H1 (cell line): ENCODE measurements around the gene COL4A4. TPM values are rescaled to one million over a fixed set of nuclear protein-coding genes. Genes with fewer than 3 reads are reported as not detected.

Experiments
- CTCF ChIA-PET: fragments of 300-600 bp; sonication (Branson Sonifier 250); formaldehyde crosslinking; loops from one replicate; lab custom pipeline; 2021; ENCODE audit not compliant: partially characterized antibody; lab: Charles Lee
- POLR2A ChIA-PET: fragments of 300-600 bp; sonication (Branson Sonifier 250); formaldehyde crosslinking; loops from one replicate; lab custom pipeline; 2021; ENCODE audit warnings: inconsistent platforms; ENCODE audit not compliant: partially characterized antibody; lab: Charles Lee
- DNase-seq, 2 experiments: peaks; one replicate each; pipeline versions ENCODE4 v3.0.0 to v3.0.0-alpha.2; 2010 to 2022; ENCODE audit warnings: low spot score in 2 of 2, low read depth in 1 of 2, mixed read lengths in 1 of 2
- FAIRE-seq: peaks from 2 replicates; lab custom pipeline; 2011; peaks lifted over from hg19 to GRCh38; lab: Jason Lieb, UNC
- H2AFZ ChIP-seq: 2 replicates; pipeline ENCODE4 v1.8.1; 2012; ENCODE audit warnings: low read length, inconsistent platforms
- H2AK5ac ChIP-seq: 2 replicates; pipeline ENCODE4 v1.6.1; 2013; ENCODE audit warnings: low read depth, low read length
- H2BK120ac ChIP-seq: replicated peaks from 2 replicates; pipeline ENCODE3; 2013; ENCODE audit warnings: low read depth, low read length, inconsistent platforms
- H2BK12ac ChIP-seq: 2 replicates; pipeline ENCODE4 v1.6.1; 2013; ENCODE audit warnings: low read depth, low read length
- H2BK15ac ChIP-seq: 2 replicates; pipeline ENCODE4 v1.6.1; 2013; ENCODE audit warnings: low read length
- H2BK20ac ChIP-seq: 2 replicates; pipeline ENCODE4 v1.6.1; 2013; ENCODE audit warnings: low read length
- H2BK5ac ChIP-seq: 2 replicates; pipeline ENCODE4 v1.6.1; 2013; ENCODE audit warnings: low read depth, low read length
- H3K14ac ChIP-seq: 2 replicates; pipeline ENCODE4 v1.6.1; 2013; ENCODE audit warnings: inconsistent platforms; ENCODE audit not compliant: insufficient read length
- H3K18ac ChIP-seq: 2 replicates; pipeline ENCODE4 v1.6.1; 2013; ENCODE audit warnings: low read length; ENCODE audit errors: extremely low read depth
- H3K23ac ChIP-seq: 2 replicates; pipeline ENCODE4 v1.6.1; 2013; ENCODE audit warnings: inconsistent platforms; ENCODE audit not compliant: insufficient read length
- H3K23me2 ChIP-seq: 2 replicates; pipeline ENCODE4 v1.6.1; 2013; ENCODE audit warnings: low read depth, low read length
- H3K27ac ChIP-seq: 2 replicates; pipeline ENCODE4 v1.6.1; 2011; ENCODE audit warnings: low read depth, low read length, inconsistent platforms
- H3K27me3 ChIP-seq, 4 experiments: replicated peaks in 1 of 4; 1 replicate in 1 of 4; 2 replicates in 3 of 4; pipeline versions ENCODE4 v1.6.1 to v1.8.1; 2011 to 2013; ENCODE audit warnings: low read length in 3 of 4, mild to moderate bottlenecking in 3 of 4, inconsistent platforms in 2 of 4, mixed read lengths in 2 of 4, moderate library complexity in 1 of 4; ENCODE audit not compliant: control insufficient read depth in 3 of 4, insufficient read depth in 3 of 4; ENCODE audit errors: extremely low read depth in 1 of 4
- H3K36me3 ChIP-seq, 4 experiments: 2 replicates each; pipeline versions ENCODE4 v1.6.1 to v1.8.1; 2011 to 2013; ENCODE audit warnings: mild to moderate bottlenecking in 4 of 4, low read length in 3 of 4, moderate library complexity in 2 of 4, control low read depth in 1 of 4, inconsistent platforms in 1 of 4; ENCODE audit not compliant: insufficient read depth in 4 of 4, control insufficient read depth in 2 of 4
- H3K4ac ChIP-seq: replicated peaks from 2 replicates; pipeline ENCODE3; 2013; ENCODE audit warnings: low read length, low read depth, mixed read lengths, inconsistent platforms; ENCODE audit not compliant: insufficient read length
- H3K4me1 ChIP-seq, 4 experiments: replicated peaks in 1 of 4; 1 replicate in 1 of 4; 2 replicates in 3 of 4; pipeline versions ENCODE4 v1.6.1 to v1.8.1; 2011 to 2013; ENCODE audit warnings: low read length in 3 of 4, inconsistent platforms in 2 of 4, mixed read lengths in 1 of 4; ENCODE audit not compliant: insufficient read depth in 4 of 4, control insufficient read depth in 3 of 4
- H3K4me2 ChIP-seq, 2 experiments: 2 replicates each; pipeline versions ENCODE4 v1.6.1 to v1.8.1; 2011 to 2013; ENCODE audit warnings: low read depth in 2 of 2, low read length in 2 of 2, control low read depth in 1 of 2, inconsistent platforms in 1 of 2, mild to moderate bottlenecking in 1 of 2; ENCODE audit not compliant: insufficient read depth in 1 of 2
- H3K4me3 ChIP-seq, 4 experiments: fragments of 200-600, 300-600 bp in 1 of 4; sonication (generic), shearing (Covaris generic), sonication (Bioruptor Twin) in 1 of 4; 2 replicates each; pipeline versions ENCODE4 v1.5.1 to v1.8.1; 2011 to 2016; ENCODE audit warnings: low read length in 4 of 4, low read depth in 3 of 4, control low read depth in 2 of 4, inconsistent platforms in 2 of 4, mild to moderate bottlenecking in 2 of 4, mixed read lengths in 1 of 4, moderate library complexity in 1 of 4; ENCODE audit not compliant: insufficient read depth in 2 of 4; ENCODE audit errors: extremely low read depth in 1 of 4
- H3K56ac ChIP-seq: replicated peaks from 2 replicates; pipeline ENCODE3; 2013; ENCODE audit warnings: low read depth, mild to moderate bottlenecking, mixed read lengths, low read length, inconsistent platforms; ENCODE audit not compliant: insufficient read length
- H3K79me1 ChIP-seq: 2 replicates; pipeline ENCODE4 v1.6.1; 2013; ENCODE audit warnings: low read depth, low read length, control low read depth
- H3K79me2 ChIP-seq, 2 experiments: 2 replicates each; pipeline versions ENCODE4 v1.6.1 to v1.8.1; 2012 to 2013; ENCODE audit warnings: low read length in 2 of 2, mild to moderate bottlenecking in 2 of 2, inconsistent platforms in 1 of 2; ENCODE audit not compliant: insufficient read depth in 2 of 2, control insufficient read depth in 1 of 2
- H3K9ac ChIP-seq, 4 experiments: replicated peaks in 1 of 4; 1 replicate in 1 of 4; 2 replicates in 3 of 4; pipeline versions ENCODE4 v1.6.1 to v1.8.1; 2011 to 2013; ENCODE audit warnings: low read depth in 3 of 4, low read length in 3 of 4, control low read depth in 2 of 4, mild to moderate bottlenecking in 2 of 4, moderate library complexity in 2 of 4, inconsistent platforms in 1 of 4; ENCODE audit errors: extremely low read depth in 1 of 4
- H3K9me3 ChIP-seq, 2 experiments: 2 replicates each; pipeline versions ENCODE4 v1.6.1 to v1.8.1; 2012 to 2013; ENCODE audit warnings: mild to moderate bottlenecking in 2 of 2, moderate library complexity in 2 of 2, control low read depth in 1 of 2, inconsistent platforms in 1 of 2, low read depth in 1 of 2, low read length in 1 of 2, mixed read lengths in 1 of 2; ENCODE audit not compliant: insufficient read depth in 2 of 2
- H4K20me1 ChIP-seq, 2 experiments: replicated peaks in 1 of 2; 2 replicates each; pipeline versions ENCODE3 to v1.8.1; 2011 to 2013; ENCODE audit warnings: inconsistent platforms in 2 of 2, low read length in 2 of 2, mild to moderate bottlenecking in 1 of 2; ENCODE audit not compliant: insufficient read depth in 2 of 2, control insufficient read depth in 1 of 2
- H4K5ac ChIP-seq: 2 replicates; pipeline ENCODE4 v1.6.1; 2013; ENCODE audit warnings: low read length, low read depth, mixed read lengths, inconsistent platforms; ENCODE audit not compliant: insufficient read length
- H4K8ac ChIP-seq: 2 replicates; pipeline ENCODE4 v1.8.0; 2013; ENCODE audit warnings: mild to moderate bottlenecking, moderate library complexity, low read length, inconsistent platforms; ENCODE audit not compliant: insufficient read depth; ENCODE audit errors: extremely low read depth
- H4K91ac ChIP-seq: replicated peaks from 2 replicates; pipeline ENCODE3; 2013; ENCODE audit warnings: low read length, mixed read lengths, inconsistent platforms; ENCODE audit not compliant: insufficient read length
- BCL11A ChIP-seq, 2 experiments: IDR thresholded peaks; one replicate each; pipeline ENCODE4 v1.6.1; 2011; ENCODE audit warnings: low read depth in 2 of 2, low read length in 2 of 2, mild to moderate bottlenecking in 2 of 2
- CBX5 ChIP-seq: fragments of 300-800, 300-1000 bp; sonication (generic); IDR thresholded peaks from 2 replicates; pipeline ENCODE4 v1.7.1; 2016; ENCODE audit warnings: antibody characterized with exemption, low read length, low read depth
- CHD2 ChIP-seq: IDR thresholded peaks from 2 replicates; pipeline ENCODE4 v1.6.1; 2012; ENCODE audit warnings: low read length, improper control_type of control experiment
- EGR1 ChIP-seq: IDR thresholded peaks from 2 replicates; pipeline ENCODE4 v1.6.1; 2011; ENCODE audit warnings: low read depth, low read length, borderline replicate concordance
- FOSL1 ChIP-seq: IDR thresholded peaks from 2 replicates; pipeline ENCODE4 v1.6.1; 2011; ENCODE audit warnings: mild to moderate bottlenecking, low read depth, low read length, moderate library complexity; ENCODE audit not compliant: insufficient read depth
- HDAC2 ChIP-seq, 2 experiments: fragments of 300-600 bp in 1 of 2; sonication (generic) in 1 of 2; IDR thresholded peaks; 2 replicates each; pipeline ENCODE4 v1.6.1; 2011 to 2012; ENCODE audit warnings: low read depth in 2 of 2, low read length in 2 of 2, mild to moderate bottlenecking in 2 of 2, moderate library complexity in 2 of 2, borderline replicate concordance in 1 of 2, inconsistent platforms in 1 of 2
- KDM1A ChIP-seq: fragments of 200-600, 300-600 bp; sonication (generic); IDR thresholded peaks from 2 replicates; pipeline ENCODE4 v1.7.1; 2016; ENCODE audit warnings: mild to moderate bottlenecking, low read length, borderline replicate concordance
- POLR2AphosphoS5 ChIP-seq: IDR thresholded peaks from 2 replicates; pipeline ENCODE4 v1.6.1; 2011; ENCODE audit warnings: low read depth, low read length
- RAD21 ChIP-seq, 2 experiments: IDR thresholded peaks in 1 of 2; conservative IDR thresholded peaks in 1 of 2; 2 replicates each; pipeline ENCODE4 v1.6.1; 2011; ENCODE audit warnings: low read depth in 2 of 2, low read length in 2 of 2, improper control_type of control experiment in 1 of 2, inconsistent platforms in 1 of 2, mild to moderate bottlenecking in 1 of 2, moderate library complexity in 1 of 2
- SIN3A ChIP-seq, 2 experiments: IDR thresholded peaks in 1 of 2; conservative IDR thresholded peaks in 1 of 2; 2 replicates each; pipeline ENCODE4 v1.6.1; 2011 to 2012; ENCODE audit warnings: low read length in 2 of 2, improper control_type of control experiment in 1 of 2, low read depth in 1 of 2, mild to moderate bottlenecking in 1 of 2
- SUZ12 ChIP-seq: fragments of 200-600 bp; sonication (generic); IDR thresholded peaks from 2 replicates; pipeline ENCODE4 v1.6.1; 2012; ENCODE audit warnings: mild to moderate bottlenecking, inconsistent platforms, low read length, moderate library complexity, mixed read lengths
- TAF7 ChIP-seq: optimal IDR thresholded peaks from 2 replicates; pipeline ENCODE3; 2011; ENCODE audit warnings: low read depth, mild to moderate bottlenecking, inconsistent platforms, low read length, moderate library complexity, borderline replicate concordance
- TCF12 ChIP-seq: IDR thresholded peaks from 2 replicates; pipeline ENCODE4 v1.6.1; 2011; ENCODE audit warnings: low read depth, mild to moderate bottlenecking, low read length
- TEAD4 ChIP-seq: IDR thresholded peaks from 2 replicates; pipeline ENCODE4 v1.6.1; 2012; ENCODE audit warnings: low read depth, low read length, inconsistent platforms, mixed read lengths
- WGBS, 2 experiments: shearing (Covaris generic) in 1 of 2; methylation state at CpG; one replicate each; pipeline versions ENCODE4 v1.1.6 to v1.1.7; 2013 to 2015; ENCODE audit warnings: low lambda C conversion rate in 2 of 2, mixed read lengths in 2 of 2, inconsistent platforms in 1 of 2, low coverage in 1 of 2, missing lambda C conversion rate in 1 of 2; ENCODE audit not compliant: insufficient replicate concordance in 2 of 2, insufficient coverage in 1 of 2, insufficient read length in 1 of 2; ENCODE audit errors: extremely low coverage in 1 of 2, missing lambda C conversion rate in 1 of 2; 5-methylcytosine and 5-hydroxymethylcytosine counted together
- polyA plus RNA-seq, 7 experiments: library from polyadenylated mRNA; depleted of rRNA in 3 of 7; stranded (reverse) in 5 of 7; unstranded in 2 of 7; fragments of >200 nt in 5 of 7; fragments of 200-250 nt in 2 of 7; gene quantifications; 1 replicate in 5 of 7; 2 replicates in 1 of 7; 4 replicates in 1 of 7; pipeline versions ENCODE4 v1.2.1 to v1.2.3, GENCODE V29; 2011 to 2013; ENCODE audit warnings: missing spikeins in 2 of 7, mixed read lengths in 2 of 7
- total RNA-seq: library from RNA; stranded (reverse); fragmentation: NEBNext Ultra II Directional; extraction: Animal tissue kit (Norgen Biotek cat#: 25700); gene quantifications from 2 replicates; pipeline ENCODE4 v1.2.1, GENCODE V29; 2021

COL4A4 gene
- total and polyA plus RNA-seq, 2 of the 8 experiments (the other 6 are each of a cell fraction or from before 2014, with no cell fraction given): 0.33 to 1.7 TPM

DNA sequence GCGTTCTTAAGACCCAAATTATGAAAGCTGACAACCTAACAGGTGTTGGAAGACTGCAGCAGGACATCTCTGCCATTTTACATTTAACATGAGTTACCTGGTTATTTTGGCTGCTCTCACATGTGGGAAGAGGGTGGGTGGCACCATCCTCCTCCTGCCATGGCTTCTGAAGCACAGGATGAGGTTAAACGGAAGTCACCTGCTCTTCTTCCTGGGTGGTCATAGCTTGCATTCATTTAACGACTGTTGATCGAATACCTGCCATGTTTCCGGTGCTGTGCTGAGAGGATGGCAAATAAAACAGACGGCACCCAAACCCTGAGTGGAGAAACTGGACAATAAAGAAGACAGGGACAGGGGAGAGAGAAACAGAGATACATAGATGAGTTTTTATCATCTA lies 210.2 kb downstream of the COL4A4 start:
- no peak overlapping the region for H3K23ac ChIP-seq
- no peak overlapping the region for H3K4ac ChIP-seq
- no peak overlapping the region for H2BK12ac ChIP-seq
- H3K9ac ChIP-seq: no peak overlapping the region
- CTCF ChIA-PET: interaction anchor here (0.6 kb wide), 1 partner anchor 571 kb away, joined by 3 read pairs; no protein-coding TSS in a partner anchor
- H4K5ac ChIP-seq: no peak overlapping the region
- H3K18ac ChIP-seq: no peak overlapping the region
- H3K4me3 ChIP-seq: no peak overlapping the region
- POLR2A ChIA-PET: no interaction called here
- no peak overlapping the region for H3K4me2 ChIP-seq
- no peak for DNase-seq
- H3K4me1 ChIP-seq: no peaks in the 10 kb centered on the region
- no peak overlapping the region for H2AFZ ChIP-seq
- 97% methylated on average over 6 of the region's 6 CpGs; no CpG with 5 or more reads in 1 of the 2 experiments for WGBS, 2 experiments
- H2AK5ac ChIP-seq: no peak overlapping the region
- FAIRE-seq: no peak
- H4K91ac ChIP-seq: no peak overlapping the region
- H3K9me3 ChIP-seq: 0 out of 4 replicates have a peak, but pooled peaks cover 0 to 2% of the 10 kb centered on the region in 2 experiments
- no peaks in the 10 kb centered on the region for H3K79me2 ChIP-seq
- H3K79me1 ChIP-seq: no peaks in the 10 kb centered on the region
- no peaks in the 10 kb centered on the region for H3K27me3 ChIP-seq
- no peak overlapping the region for H2BK120ac ChIP-seq
- no peak overlapping the region for H4K8ac ChIP-seq
- no peak overlapping the region for H3K27ac ChIP-seq
- H2BK5ac ChIP-seq: no peak overlapping the region
- no peaks in the 10 kb centered on the region for H3K36me3 ChIP-seq
- no peaks in the 10 kb centered on the region for H4K20me1 ChIP-seq
- no peak overlapping the region for H2BK15ac ChIP-seq
- H3K14ac ChIP-seq: no peak overlapping the region
- no peaks in the 10 kb centered on the region for H3K23me2 ChIP-seq
- H3K56ac ChIP-seq: no peak overlapping the region
- H2BK20ac ChIP-seq: no peak overlapping the region
- no peak for TF ChIP-seq POLR2AphosphoS5
- TF ChIP-seq SUZ12: no peak
- no peak for TF ChIP-seq HDAC2 (IDR thresholded peaks at IDR 0.05; ENCODE audit: borderline replicate concordance in 1 of 2, low read depth in 2 of 2, low read length in 2 of 2)
- no peak for TF ChIP-seq CBX5
- TF ChIP-seq FOSL1: no peak
- no peak for TF ChIP-seq TAF7
- TF ChIP-seq RAD21 (IDR thresholded peaks at IDR 0.05 in 1 of 2, conservative IDR thresholded peaks at IDR 0.05 in 1 of 2; ENCODE audit: low read depth in 2 of 2, low read length in 2 of 2): no peak
- no peak for TF ChIP-seq BCL11A (IDR thresholded peaks at IDR 0.05; ENCODE audit: low read depth in 2 of 2, low read length in 2 of 2)
- TF ChIP-seq TCF12: no peak
- TF ChIP-seq CHD2: no peak
- no peak for TF ChIP-seq KDM1A
- no peak for TF ChIP-seq EGR1
- TF ChIP-seq SIN3A (conservative IDR thresholded peaks at IDR 0.05 in 1 of 2, IDR thresholded peaks at IDR 0.05 in 1 of 2; ENCODE audit: low read depth in 1 of 2, low read length in 2 of 2): no peak
- no peak for TF ChIP-seq TEAD4
